Fibroblast of peridontal ligament (primary cell): ENCODE measurements around the gene SLC25A12.
"Not testable (repeated sequence)": the region's sequence is repeated elsewhere in the genome, so short reads cannot be mapped to it uniquely, and the experiment has no call there.

ENCODE experiments used
- DNase-seq: peaks from one replicate; pipeline ENCODE4 v3.0.0-alpha.2; 2010; ENCODE audit errors: extremely low read depth

SLC25A12 gene

DNA sequence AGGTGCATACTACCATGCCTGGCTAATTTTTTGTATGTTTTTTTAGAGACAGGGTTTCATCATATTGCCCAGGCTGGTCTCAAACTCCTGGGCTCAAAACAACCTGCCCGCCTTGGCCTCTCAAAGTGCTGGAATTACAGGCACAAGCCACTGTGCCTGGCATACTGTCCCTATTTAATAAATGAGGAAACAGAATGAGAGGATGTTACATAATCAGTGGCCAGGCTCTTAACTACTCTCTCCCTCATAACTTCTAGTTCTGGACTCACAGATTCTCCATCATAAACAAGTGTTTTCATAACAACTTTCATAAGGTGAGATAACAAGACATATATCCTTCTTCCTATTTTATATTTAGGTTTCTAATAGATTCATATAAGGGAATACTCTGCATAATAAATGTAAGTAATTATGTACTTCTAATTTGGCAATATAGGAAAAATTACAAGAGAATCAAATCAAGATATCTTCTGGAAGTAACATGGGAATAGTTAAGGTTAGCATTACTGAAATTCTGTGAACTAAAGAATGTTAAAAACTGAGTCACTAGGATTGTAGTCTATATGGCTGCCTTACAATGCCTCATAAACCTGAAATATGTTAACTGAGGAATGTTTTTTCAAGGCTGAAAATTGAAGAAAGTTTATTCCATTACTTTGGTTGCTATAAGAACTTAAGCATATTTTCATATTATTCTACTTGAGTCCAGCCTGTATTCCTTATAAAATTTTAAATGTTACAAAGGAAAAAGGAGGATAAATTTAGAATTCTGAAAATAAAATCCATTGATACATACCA lies 71.3 kb downstream of the SLC25A12 start:
- peak; percentile 44 for DNase-seq

DNA sequence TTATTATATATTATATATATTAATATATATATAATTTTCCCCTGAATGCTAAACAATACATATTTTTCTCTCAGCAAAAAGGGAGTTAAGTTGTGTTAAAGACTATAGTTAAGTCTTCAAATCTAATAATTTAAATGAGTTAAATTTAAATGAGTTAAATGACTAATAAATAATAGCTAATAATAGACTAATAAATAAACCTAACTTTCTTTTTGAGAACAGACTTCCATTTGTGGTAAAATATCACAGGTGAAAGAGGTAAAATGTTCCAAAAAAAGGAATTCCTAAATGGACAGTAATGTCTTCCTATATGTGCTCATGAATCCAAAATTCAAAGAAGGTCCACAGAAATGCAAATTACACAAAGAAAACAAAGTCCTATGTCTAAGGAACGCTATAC lies 74.6 kb downstream of the SLC25A12 start:
- DNase-seq = no peak

DNA sequence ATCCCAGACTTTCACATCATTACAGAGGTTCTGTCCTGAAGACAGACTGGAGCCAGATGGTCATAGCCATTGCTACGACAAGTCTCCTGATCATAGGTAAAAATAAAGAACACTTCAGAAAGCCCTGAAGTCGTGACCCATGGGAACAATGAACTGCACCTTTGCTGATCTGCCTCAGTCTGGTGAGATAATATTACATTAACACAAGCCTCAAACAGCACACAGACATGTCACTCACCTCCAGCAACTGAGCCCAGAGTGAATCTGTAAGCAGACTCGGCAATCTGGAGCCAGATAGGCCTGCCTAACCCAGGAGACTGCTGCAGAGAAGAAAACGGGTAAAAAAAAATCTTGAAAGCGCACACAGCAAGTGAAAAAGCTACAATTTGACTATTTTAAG lies 79.2 kb downstream of the SLC25A12 start:
- DNase-seq = peak; percentile 26

GRCh38 chr2:171814174-171814573 lies 79.9 kb downstream of the SLC25A12 start:
- DNase-seq = no peak

GRCh38 chr2:171813729-171814128 lies 80.3 kb downstream of the SLC25A12 start:
- peak; percentile 40 for DNase-seq

DNA sequence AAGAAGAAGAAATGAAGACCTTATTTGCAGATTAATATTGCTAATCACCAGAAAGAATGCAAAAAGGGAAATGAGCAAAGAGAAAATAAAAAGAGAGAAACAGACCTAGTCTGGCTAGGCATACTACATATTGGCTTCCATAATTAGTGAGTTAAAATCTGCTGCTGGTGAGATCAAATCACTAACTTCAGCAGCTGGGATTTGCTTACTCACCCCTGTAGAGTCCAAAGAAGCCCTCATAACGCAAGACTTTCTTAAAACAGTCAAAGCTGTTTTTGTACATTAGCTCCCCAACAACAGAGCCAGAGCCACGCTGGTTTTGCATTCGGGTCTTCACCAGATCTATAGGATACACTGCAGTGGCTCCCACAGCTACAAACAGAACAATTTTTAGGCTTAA lies 80.9 kb downstream of the SLC25A12 start:
- DNase-seq = peak; percentile 59

- peak; percentile 75 for DNase-seq
Observed at GRCh38 chr2:171811245-171811628, 82.8 kb downstream of the SLC25A12 start.

- DNase-seq = peak; percentile 90
Observed at GRCh38 chr2:171810422-171811244, 83.4 kb downstream of the SLC25A12 start.

DNA sequence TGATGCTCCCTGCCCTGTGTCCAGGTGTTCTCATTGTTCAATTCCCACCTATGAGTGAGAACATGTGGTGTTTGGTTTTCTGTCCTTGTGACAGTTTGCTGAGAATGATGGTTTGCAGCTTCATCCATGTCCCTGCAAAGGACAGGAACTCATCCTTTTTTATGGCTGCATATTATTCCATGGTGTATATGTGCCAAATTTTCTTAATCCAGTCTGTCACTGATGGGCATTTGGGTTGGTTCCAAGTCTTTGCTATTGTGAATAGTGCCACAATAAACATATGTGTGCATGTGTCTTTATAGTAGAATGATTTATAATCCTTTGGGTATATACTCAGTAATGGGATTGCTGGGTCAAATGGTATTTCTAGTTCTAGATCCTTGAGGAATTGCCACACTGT lies 85.2 kb downstream of the SLC25A12 start:
- DNase-seq = not testable (repeated sequence)

DNA sequence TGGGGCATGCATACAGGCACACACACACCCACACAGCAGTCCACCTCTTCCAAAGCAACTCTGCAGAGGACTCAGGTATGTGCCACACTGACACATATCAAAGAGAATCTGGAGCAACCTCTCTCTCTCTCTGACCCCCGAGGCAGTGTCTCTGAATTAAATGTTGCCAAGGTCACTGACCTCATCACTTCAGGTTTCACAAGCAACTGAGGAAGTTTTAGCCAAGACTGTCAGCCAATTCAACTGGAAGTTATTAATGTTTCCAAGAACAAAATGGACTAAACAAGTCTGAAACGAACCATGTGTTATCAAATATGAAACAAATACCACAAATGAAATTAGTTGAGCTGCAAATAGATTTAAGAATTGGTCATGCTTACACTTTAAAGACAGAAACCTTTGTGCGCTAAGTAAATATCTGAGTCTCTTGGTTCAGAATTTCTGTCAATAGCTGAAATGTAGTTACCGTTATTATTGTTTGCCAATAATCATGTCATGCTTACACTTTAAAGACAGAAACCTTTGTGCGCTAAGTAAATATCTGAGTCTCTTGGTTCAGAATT lies 86.1 kb downstream of the SLC25A12 start:
- DNase-seq = no peak

- DNase-seq = no peak
Observed at GRCh38 chr2:171807119-171807518, 86.9 kb downstream of the SLC25A12 start.

DNA sequence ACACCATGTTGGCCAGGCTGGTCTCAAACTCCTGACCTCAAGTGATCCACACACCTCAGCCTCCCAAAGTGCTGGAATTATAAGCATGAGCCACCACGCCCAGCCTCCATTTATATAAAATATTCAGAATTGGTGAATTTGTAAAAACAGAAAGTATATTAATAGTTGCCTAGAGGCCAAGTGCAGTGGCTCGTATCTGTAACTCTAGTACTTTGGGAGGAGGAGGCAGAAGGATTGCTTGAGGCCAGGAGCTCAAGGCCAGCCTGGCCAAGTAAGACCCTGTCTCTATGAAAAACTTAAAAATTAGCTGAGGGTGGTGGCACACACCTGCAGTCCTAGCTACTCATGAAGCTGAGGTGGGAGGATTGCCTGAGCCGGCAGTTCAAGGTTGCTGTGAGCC lies 89.6 kb downstream of the SLC25A12 start:
- no peak for DNase-seq

DNA sequence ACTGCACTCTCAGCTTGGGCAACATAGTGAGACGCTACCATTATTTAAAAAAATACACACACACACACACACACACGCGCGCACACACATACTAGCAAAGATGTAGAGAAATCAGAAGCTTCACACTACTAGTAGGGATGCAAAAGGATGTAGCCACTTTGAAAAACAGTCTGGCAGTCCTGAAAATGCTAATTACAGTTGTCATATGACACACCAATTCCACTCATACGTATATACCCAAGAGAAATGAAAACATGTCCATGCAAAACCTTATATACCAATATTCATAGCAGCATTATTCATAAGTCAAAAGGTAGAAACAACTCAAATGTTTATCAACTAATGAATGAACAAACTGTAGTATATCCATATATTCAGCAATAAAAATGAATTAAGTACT lies 90.3 kb downstream of the SLC25A12 start:
- DNase-seq = no peak

- peak; percentile 68 for DNase-seq
Observed at GRCh38 chr2:171800639-171801038, 93.4 kb downstream of the SLC25A12 start.

GRCh38 chr2:171798156-171798820 lies 95.8 kb downstream of the SLC25A12 start:
- DNase-seq = peak; percentile 37

DNA sequence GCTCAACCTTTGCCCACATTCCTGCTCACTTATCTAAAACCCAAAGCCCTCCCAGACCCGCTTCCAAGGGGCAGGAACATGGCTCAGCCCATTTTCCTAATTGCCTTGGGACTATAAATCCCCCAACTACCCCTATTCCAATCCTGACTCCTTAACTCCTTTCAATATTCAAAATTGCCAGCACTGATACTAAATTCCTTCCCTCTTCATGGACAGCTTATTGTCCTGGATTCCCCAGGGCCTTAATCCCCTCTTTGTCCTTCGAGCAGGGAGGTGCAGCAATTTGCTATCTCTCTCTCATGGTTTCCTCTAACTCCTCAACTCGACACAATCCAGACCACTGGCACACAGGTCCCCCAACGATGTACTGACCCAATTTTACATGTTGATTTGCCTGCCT lies 99.1 kb downstream of the SLC25A12 start:
- DNase-seq = no peak

DNA sequence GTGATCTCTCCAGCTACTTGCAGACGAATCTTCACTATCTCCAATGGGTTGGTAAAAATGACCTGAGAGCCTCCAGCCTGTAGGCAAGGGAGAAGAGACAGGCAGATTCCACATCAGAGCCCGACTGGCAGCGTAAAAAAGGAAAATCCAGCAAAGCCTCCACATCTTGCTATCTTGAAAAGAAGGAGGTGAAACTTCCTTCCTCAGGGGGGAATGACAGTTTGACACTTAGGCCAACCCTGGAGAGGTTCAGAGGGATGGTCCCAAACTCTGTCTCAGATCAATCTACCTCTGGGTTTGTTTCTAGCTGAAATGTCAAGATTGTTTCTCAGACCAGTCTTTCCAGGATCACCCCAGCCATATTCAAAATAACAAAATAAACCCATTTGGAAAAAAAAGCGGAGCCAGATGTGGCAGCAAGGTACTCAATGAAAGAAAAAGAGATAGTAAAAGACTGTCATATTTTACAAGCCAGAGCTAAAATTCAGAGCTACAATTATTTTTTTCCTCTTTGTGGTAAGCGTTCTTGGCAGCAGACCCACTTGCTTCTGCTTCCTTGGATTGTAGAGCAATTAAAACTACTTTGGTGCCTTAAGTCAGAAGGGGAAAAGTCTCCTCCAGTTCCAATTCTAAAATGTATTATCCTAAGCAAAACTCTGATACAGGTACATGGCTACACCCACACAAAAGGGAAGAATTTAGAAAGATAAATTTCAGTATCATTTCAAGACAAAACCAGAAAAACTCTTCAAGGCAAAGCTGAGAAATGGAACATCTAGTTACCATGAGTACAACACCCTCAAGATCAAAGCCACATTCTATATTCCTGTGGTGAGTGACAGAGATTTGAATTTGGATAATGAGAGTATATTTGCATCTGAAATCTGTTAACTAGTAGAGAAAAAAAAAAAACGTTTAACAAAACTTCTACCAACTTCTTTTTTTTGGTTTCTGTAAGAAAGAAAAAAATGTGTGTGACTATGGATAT lies 100.1 kb downstream of the SLC25A12 start:
- peak; percentile 69 for DNase-seq

- no peak for DNase-seq
Observed at GRCh38 chr2:171792886-171793580, 101.0 kb downstream of the SLC25A12 start.

- no peak for DNase-seq
Observed at GRCh38 chr2:171792157-171792556, 101.9 kb downstream of the SLC25A12 start.

DNA sequence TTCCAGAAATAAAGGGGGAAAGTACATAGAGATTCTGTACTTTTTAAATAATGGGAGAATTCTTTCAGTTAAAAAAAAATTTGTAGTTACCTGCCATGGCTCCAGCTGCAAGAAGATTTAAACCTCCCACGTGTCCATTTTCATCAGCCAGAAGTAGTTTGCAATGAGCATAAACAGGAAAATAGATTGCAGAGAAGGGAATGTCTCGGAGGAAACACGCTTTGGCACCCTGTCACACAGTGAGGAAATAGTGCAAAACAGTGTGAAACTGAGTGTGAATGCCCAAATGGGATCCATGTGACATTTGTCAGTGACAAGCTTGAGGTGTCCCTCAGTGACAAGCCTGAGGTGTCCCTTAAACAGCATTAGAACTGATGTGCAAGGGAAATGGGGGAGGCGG lies 102.7 kb downstream of the SLC25A12 start:
- DNase-seq = no peak
